A549 treated with Mapracorat at 1 μM for 4 hours (cell line): ENCODE measurements around the gene HCFC1. TPM values are rescaled to one million over a fixed set of nuclear protein-coding genes. Genes with fewer than 3 reads are reported as not detected.

Experiments
- total RNA-seq: library from RNA; stranded (reverse); fragments of 200-300 nt; extraction: Qiagen RNA extraction; gene quantifications from 5 replicates; pipeline ENCODE4 v1.2.3, GENCODE V29; 2022

The HCFC1 gene
- 31.5 to 41.8 TPM (median 37.1 TPM) in 5 replicates for total RNA-seq

GRCh38 chrX:153971450-153972367 lies at the start of gene HCFC1:
HCFC1 (minus strand) TSS chrX:153971818; CDS start chrX:153970840, 978 bp downstream.

GRCh38 chrX:154019633-154020528 lies 48.3 kb upstream of the HCFC1 start, which contains the start of gene IRAK1:
IRAK1 (minus strand) TSS chrX:154019902; CDS start chrX:154019812, 90 bp downstream.

DNA sequence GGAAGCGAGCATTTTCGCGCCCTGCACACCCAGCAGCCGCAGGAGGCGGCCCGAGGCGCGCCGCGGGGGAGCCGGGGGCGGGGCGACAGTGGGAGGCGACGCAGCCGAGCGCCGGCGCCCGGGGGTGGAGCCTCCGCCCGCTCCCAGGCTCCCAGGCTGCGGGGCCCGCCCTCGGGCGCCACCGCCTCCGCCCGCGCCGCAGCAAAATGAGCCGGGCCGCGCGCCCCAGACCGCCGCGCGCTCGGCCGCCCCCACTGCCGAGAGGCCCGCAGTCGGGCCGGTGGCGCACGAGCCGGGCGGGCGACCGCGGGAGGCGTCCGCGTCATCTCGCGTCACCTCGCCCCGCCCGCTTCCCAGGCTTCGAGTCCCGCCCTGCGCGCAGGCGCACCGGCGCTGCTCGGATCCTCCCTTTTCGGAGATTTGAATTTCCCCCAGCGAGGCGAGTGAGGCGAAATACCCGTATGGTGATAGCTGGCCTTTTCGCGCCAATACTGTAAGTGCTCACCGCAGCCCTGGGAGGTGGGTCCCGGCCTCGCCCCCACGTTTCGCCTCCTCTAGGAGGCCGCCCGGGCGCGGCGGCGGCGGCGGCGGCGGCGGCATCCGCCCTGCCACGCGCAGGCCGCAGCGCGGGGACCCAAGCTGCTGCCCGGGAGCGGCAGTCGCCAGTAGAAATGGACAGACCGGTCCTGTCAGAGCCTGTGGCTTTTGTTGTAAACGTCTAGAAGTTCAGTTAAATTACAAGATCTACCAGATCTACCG lies 929 bp upstream of the HCFC1 start, which contains the start of gene TMEM187:
TMEM187 (plus strand) TSS at position 387 of the 759 bp plus-strand sequence. CDS start 9,309 bp downstream, outside the sequence.

DNA sequence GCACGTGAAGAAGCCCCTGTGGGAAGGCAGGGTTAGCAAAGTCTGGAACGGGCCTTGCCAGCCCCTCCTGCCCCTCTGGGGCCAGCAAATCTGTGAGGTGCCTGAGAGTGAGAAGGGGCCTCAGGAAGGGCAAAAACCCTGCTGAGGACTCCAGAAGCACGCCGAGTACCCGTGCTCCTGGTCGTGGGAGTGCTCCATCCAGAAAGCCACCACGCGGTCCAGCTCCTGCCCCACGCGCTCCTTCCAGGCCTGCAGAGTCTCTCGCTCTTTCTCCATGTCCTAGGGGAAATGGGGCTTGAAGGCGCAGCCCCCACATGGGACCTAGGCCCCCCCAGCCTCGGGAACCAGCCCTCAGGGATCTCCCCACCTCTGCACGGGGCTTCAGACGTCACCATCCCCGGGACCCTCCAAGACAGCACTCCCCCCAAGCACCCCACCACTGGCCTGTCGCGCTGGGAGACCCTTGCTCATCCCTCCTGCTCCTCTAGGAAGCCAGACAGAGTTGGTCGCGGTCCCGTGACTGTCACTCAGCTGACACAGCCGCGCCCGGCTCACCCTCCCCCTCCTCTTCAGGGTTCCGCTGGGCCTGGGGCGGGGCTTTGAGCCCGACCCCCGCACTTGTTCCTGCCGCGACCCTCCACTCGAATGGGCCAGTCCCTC lies 27.3 kb downstream of the HCFC1 start, which contains the start of gene RENBP:
RENBP (minus strand) TSS at position 504 of the 660 bp plus-strand sequence; CDS start at position 471, 33 bp downstream.

DNA sequence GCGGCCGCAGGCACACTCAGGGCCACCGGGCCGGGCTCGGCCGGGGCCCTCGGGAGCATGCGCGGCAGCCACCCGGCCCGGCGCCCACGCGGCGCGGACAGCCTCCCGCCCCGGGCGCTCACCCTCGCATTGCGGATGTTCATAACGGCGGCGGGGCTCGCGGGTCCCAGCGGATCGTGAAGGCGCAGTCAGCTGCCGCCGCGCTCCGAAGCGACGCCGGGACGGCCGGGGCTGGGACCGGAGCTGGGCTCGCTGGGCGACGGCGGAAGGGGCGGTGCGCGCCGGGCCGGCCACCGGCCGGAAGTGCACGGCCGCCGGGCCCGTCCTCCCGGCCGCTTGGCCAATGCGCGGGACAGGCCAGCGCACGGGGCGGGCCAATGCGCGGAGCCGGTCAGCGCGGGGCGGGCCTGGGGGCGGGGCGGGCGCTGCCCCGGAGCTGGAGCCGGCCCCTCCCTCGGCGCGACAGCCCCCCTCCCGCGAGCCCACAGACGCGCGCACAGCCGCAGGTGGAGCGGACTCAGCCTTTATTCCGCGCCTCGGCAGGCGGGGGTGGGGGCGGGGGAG lies 36.8 kb downstream of the HCFC1 start, which contains the start of gene NAA10:
NAA10 (minus strand) TSS at position 276 of the 564 bp plus-strand sequence; CDS start at position 143, 133 bp downstream.

GRCh38 chrX:153925739-153926551 lies 45.7 kb downstream of the HCFC1 start, which contains the start of gene ARHGAP4:
ARHGAP4 (minus strand) TSS chrX:153926264; CDS start chrX:153926202, 62 bp downstream.

GRCh38 chrX:153903991-153904957 lies 67.3 kb downstream of the HCFC1 start, which contains the start of gene AVPR2:
AVPR2 (plus strand) TSS chrX:153904673; CDS start chrX:153905146, 473 bp downstream.

Other genes starting within 250 kb of the HCFC1 start
- 352 to 443 TPM (median 371 TPM) in 5 replicates for gene BCAP31, start 247.4 kb downstream of the HCFC1 start, total RNA-seq
- gene ABCD1, start 247.0 kb downstream of the HCFC1 start, total RNA-seq: 2.8 to 4.1 TPM (median 4.1 TPM) in 5 replicates
- 2.1 to 4.7 TPM (median 3.3 TPM) in 5 replicates for gene PLXNB3, start 207.6 kb downstream of the HCFC1 start, total RNA-seq
- 0.36 to 0.48 TPM in 2 of 5 replicates, not detected in the others for gene SRPK3, start 190.8 kb downstream of the HCFC1 start, total RNA-seq
- gene IDH3G, start 177.4 kb downstream of the HCFC1 start, total RNA-seq: 60.5 to 64.9 TPM (median 61.8 TPM) in 5 replicates
- gene SSR4, start 177.2 kb downstream of the HCFC1 start, total RNA-seq: 383 to 440 TPM (median 400 TPM) in 5 replicates
- gene PDZD4, start 141.3 kb downstream of the HCFC1 start, total RNA-seq: 2.9 to 4.3 TPM (median 3.7 TPM) in 5 replicates
- gene L1CAM, start 85.6 kb downstream of the HCFC1 start, total RNA-seq: 16.6 to 21.9 TPM (median 18.2 TPM) in 5 replicates
- 0.11 to 0.22 TPM in 2 of 5 replicates, not detected in the others for gene AVPR2, start 67.1 kb downstream of the HCFC1 start, total RNA-seq
- gene ARHGAP4, start 45.6 kb downstream of the HCFC1 start, total RNA-seq: 0.91 to 2.2 TPM (median 1.9 TPM) in 5 replicates
- gene NAA10, start 36.8 kb downstream of the HCFC1 start, total RNA-seq: 201 to 244 TPM (median 219 TPM) in 5 replicates
- 0.19 TPM in 2 of 5 replicates, not detected in the others for gene RENBP, start 27.2 kb downstream of the HCFC1 start, total RNA-seq
- gene TMEM187, start 936 bp upstream of the HCFC1 start, total RNA-seq: 4.3 to 7.9 TPM (median 6.0 TPM) in 5 replicates
- gene IRAK1, start 48.1 kb upstream of the HCFC1 start, total RNA-seq: 191 to 225 TPM (median 216 TPM) in 5 replicates
- 15.1 to 22.0 TPM (median 18.8 TPM) in 5 replicates for gene MECP2, start 125.9 kb upstream of the HCFC1 start, total RNA-seq
- not detected in 5 replicates for gene OPN1LW, start 172.4 kb upstream of the HCFC1 start, total RNA-seq
- gene OPN1MW, start 210.8 kb upstream of the HCFC1 start, total RNA-seq: not detected in 5 replicates
- gene OPN1MW2, start 247.9 kb upstream of the HCFC1 start, total RNA-seq: not detected in 5 replicates